Adrenal gland (tissue), 12 donors: ENCODE measurements around the gene MDP1. TPM values are rescaled to one million over a fixed set of nuclear protein-coding genes. Genes with fewer than 3 reads are reported as not detected.

Source experiments
- DNase-seq, 7 donors: peaks; one replicate each; pipeline ENCODE4 v3.0.0-alpha.2; 2019 to 2020
- H3K27ac ChIP-seq, 5 donors: fragments of 200-600 bp; sonication (generic) in 4 of 5; 1 replicate in 3 of 5; 2 replicates in 2 of 5; pipeline versions ENCODE4 v1.5.1 to v1.8.0; 2016 to 2020; ENCODE audit warnings: mild to moderate bottlenecking in 1 of 5
- H3K27me3 ChIP-seq: fragments of 200-600 bp; 2 replicates; pipeline ENCODE4 v1.8.0; 2021
- H3K36me3 ChIP-seq, 2 donors: fragments of 200-600 bp; replicated peaks in 1 of 2; 1 replicate in 1 of 2; 2 replicates in 1 of 2; pipeline versions ENCODE4 v1.5.1 to v1.8.0; 2018 to 2022
- H3K4me1 ChIP-seq, 2 donors: fragments of 200-600 bp; replicated peaks in 1 of 2; 1 replicate in 1 of 2; 2 replicates in 1 of 2; pipeline versions ENCODE4 v1.5.1 to v1.8.0; 2018 to 2021
- H3K4me3 ChIP-seq, 4 donors: fragments of 200-600 bp; sonication (generic) in 3 of 4; one replicate each; pipeline ENCODE4 v1.5.1; 2016 to 2018
- H3K9me3 ChIP-seq, 3 donors: fragments of 200-600 bp; sonication (generic) in 1 of 3; replicated peaks in 1 of 3; 1 replicate in 2 of 3; 2 replicates in 1 of 3; pipeline versions ENCODE4 v1.5.1 to v1.8.0; 2016 to 2021
- POLR2A ChIP-seq, 2 donors: fragments of 450-650 bp; IDR thresholded peaks; one replicate each; pipeline ENCODE4 v1.6.1; 2017; ENCODE audit warnings: antibody characterized with exemption in 2 of 2, mild to moderate bottlenecking in 2 of 2, moderate library complexity in 1 of 2
- WGBS, 4 donors: extraction: QIAGEN DNeasy Blood & Tissue Kit in 2 of 4; methylation state at CpG; one replicate each; pipeline versions ENCODE4 v1.1.5 to v1.1.7; 2013 to 2017; 5-methylcytosine and 5-hydroxymethylcytosine counted together
- intact Hi-C, 2 donors: fragments of 100-400 bp; cut with DNase I; formaldehyde crosslinking; loops; one replicate each; pipeline versions ENCODE4 v1.14.1 to v1.15.0; 2022 to 2023
- polyA plus RNA-seq, 3 donors: library from polyadenylated mRNA; stranded (reverse); fragments of 200-250 nt in 2 of 3; fragments of 350-450 nt in 1 of 3; fragmentation: Illumina TruSeq in 1 of 3; extraction: RNeasy Lipid Tissue Mini Kit (QIAGEN cat#74804) in 1 of 3; gene quantifications; one replicate each; pipeline ENCODE4 v1.2.3, GENCODE V29; 2013 to 2014
- total RNA-seq, 9 donors: library from RNA; depleted of rRNA in 4 of 9; stranded (reverse); fragments of >200 nt in 4 of 9; fragments of 120-200 nt in 1 of 9; fragmentation: NEBNext Ultra II Directional in 1 of 9; extraction: Animal tissue kit (Norgen Biotek cat#: 25700) in 1 of 9; gene quantifications; one replicate each; pipeline versions ENCODE4 v1.1.0 to v1.2.4, GENCODE V29; 2013 to 2023
- TF ChIP-seq, protein P1 (sequence below), 6 experiments: fragments of 450-650 bp in 4 of 6; fragments of 200-600 bp in 2 of 6; sonication (generic) in 1 of 6; IDR thresholded peaks; 1 replicate in 5 of 6; 2 replicates in 1 of 6; pipeline versions ENCODE4 v1.5.1 to v1.8.0; 2016 to 2021; ENCODE audit warnings: antibody characterized with exemption in 6 of 6, mild to moderate bottlenecking in 2 of 6, moderate library complexity in 1 of 6
- donor health status: healthy with polysubstance abuse.
- donor health status: Bipolar disorder and iron deficiency.
- donor health status: DM: yes; HTN: yes; CAD: no.
- donor health status: DM: no; HTN: no; CAD: no.
- donor health status: DM: no; HTN: no; CAD: no.
- donor health status: DM: yes; HTN: yes; CAD: no.

MDP1 gene
- total and polyA plus RNA-seq, 12 donors: 20.3 to 53.7 (median 33.6) TPM

DNA sequence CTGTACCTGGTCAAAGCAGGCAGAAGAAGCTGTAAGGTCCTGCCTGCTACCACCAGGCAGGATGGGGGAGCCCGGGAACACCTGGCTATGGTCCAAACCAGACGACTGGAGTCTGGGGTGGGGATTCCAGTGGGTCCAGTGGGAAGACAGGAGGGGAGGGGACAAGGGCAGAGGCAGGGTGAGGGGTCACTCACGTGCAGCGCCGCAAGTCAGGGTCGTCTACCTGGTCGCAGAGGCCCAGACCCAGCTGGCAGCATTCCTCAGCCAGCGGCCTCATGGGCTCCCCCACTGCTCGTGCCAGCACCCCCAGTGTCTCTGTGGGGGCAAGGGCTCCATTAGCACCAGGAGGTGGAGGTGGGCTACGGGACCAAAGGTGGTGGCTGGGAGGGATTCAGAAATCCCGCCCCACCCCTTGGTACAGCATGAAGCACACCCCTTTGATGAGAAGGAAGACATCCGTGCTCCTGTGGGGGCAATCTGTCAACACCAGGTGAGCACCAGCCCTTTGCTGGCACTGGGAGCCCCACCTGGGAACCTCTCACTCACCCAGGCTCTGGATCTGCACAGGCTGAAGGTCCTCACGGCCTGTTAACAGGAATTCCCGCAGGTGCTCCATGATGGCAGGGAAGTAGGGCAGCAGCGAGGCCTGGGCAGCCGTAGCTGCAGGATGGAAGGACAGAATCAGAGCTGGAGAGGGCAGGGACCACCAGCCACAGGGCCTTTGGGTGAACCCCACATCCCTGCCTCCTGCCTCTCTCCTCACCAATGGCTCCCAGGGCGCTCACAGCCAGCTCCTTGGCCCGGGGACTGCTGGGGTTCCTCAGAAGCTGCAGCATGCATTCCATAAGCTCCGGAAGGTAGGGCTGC, 31.5 kb downstream of the MDP1 start:
- Histone ChIP-seq H3K4me1 (peaks cover 23 to 35% of the 10 kb centered on the region in 2 donors), H3K36me3 (peaks cover 0 to 71% of the 10 kb centered on the region in 2 donors), H3K9me3 (no peaks in the 10 kb centered on the region), H3K27me3 (no peaks in the 10 kb centered on the region), H3K27ac (no peak overlapping the region), H3K4me3 (no peak overlapping the region)
- 66 to 90% (median 88%) methylated on average over 3 to 19 of the region's 19 CpGs for WGBS, 4 donors
- intact Hi-C loops: no loop called here
- DNase-seq: no peak
- TF ChIP-seq, protein P1, sequence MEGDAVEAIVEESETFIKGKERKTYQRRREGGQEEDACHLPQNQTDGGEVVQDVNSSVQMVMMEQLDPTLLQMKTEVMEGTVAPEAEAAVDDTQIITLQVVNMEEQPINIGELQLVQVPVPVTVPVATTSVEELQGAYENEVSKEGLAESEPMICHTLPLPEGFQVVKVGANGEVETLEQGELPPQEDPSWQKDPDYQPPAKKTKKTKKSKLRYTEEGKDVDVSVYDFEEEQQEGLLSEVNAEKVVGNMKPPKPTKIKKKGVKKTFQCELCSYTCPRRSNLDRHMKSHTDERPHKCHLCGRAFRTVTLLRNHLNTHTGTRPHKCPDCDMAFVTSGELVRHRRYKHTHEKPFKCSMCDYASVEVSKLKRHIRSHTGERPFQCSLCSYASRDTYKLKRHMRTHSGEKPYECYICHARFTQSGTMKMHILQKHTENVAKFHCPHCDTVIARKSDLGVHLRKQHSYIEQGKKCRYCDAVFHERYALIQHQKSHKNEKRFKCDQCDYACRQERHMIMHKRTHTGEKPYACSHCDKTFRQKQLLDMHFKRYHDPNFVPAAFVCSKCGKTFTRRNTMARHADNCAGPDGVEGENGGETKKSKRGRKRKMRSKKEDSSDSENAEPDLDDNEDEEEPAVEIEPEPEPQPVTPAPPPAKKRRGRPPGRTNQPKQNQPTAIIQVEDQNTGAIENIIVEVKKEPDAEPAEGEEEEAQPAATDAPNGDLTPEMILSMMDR (IDR thresholded peaks at IDR 0.05): no peak

DNA sequence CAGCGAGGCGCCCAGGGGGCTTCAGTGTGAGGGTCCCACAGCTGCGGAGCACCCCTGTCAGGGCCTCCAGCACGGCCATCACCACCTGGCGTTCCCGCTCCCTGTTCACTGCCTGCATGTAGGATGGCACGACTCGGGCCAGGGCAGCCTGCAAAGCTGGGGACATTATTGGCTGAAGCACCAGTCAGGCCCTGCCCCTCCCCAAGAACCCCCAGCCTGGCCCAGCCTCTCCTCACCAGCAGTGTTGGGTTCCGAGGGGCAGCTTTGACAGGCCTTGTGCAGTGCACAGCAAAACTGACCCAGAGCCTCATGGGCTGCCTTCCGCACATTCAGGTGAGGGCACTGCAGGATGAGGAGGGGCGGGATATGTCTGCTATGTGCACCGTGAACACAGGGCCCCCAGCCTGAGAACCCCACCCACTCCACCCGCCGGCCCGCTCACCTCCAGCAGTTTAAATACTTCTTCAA, 32.8 kb downstream of the MDP1 start:
- intact Hi-C loops: no loop called here
- Histone ChIP-seq H3K27ac (no peak overlapping the region), H3K4me1 (peaks cover 19 to 30% of the 10 kb centered on the region in 2 donors), H3K9me3 (no peaks in the 10 kb centered on the region), H3K36me3 (peaks cover 0 to 84% of the 10 kb centered on the region in 2 donors), H3K4me3 (no peak overlapping the region), H3K27me3 (no peaks in the 10 kb centered on the region)
- TF ChIP-seq, protein P1 (IDR thresholded peaks at IDR 0.05): no peak
- TF ChIP-seq POLR2A (IDR thresholded peaks at IDR 0.05): no peak
- no peak for DNase-seq
- 90 to 94% (median 92%) methylated on average over 5 to 15 of the region's 15 CpGs for WGBS, 4 donors

- DNase-seq: no peak
- intact Hi-C loops: no loop called here
- H3K36me3 ChIP-seq: peaks cover 0 to 90% of the 10 kb centered on the region in 2 donors
- H3K27ac ChIP-seq: no peak overlapping the region
- no peaks in the 10 kb centered on the region for H3K27me3 ChIP-seq
- WGBS, 4 donors: 78 to 90% (median 89%) methylated on average over 13 to 14 of the region's 14 CpGs
- no peaks in the 10 kb centered on the region for H3K9me3 ChIP-seq
- peaks cover 13 to 23% of the 10 kb centered on the region in 2 donors for H3K4me1 ChIP-seq
- no peak for TF ChIP-seq POLR2A (IDR thresholded peaks at IDR 0.05)
- TF ChIP-seq, protein P1 (IDR thresholded peaks at IDR 0.05): no peak
- no peak overlapping the region for H3K4me3 ChIP-seq
Measured at GRCh38 chr14:24182110-24182882, 33.6 kb downstream of the MDP1 start.

GRCh38 chr14:24181371-24182077, 34.3 kb downstream of the MDP1 start:
- TF ChIP-seq POLR2A (IDR thresholded peaks at IDR 0.05): no peak
- TF ChIP-seq, protein P1 (IDR thresholded peaks at IDR 0.05): no peak
- Histone ChIP-seq H3K27me3 (no peaks in the 10 kb centered on the region), H3K9me3 (no peaks in the 10 kb centered on the region), H3K4me3 (no peak overlapping the region), H3K4me1 (peaks cover 13 to 23% of the 10 kb centered on the region in 2 donors), H3K27ac (peak overlapping the region in 2 of 5 donors; percentile 17 to 92), H3K36me3 (peaks cover 0 to 98% of the 10 kb centered on the region in 2 donors)
- intact Hi-C loops: no loop called here
- WGBS, 4 donors: 88 to 92% (median 91%) methylated on average over 9 to 19 of the region's 19 CpGs
- no peak for DNase-seq
